H1 (cell line): ENCODE measurements around the gene MTR. TPM values are rescaled to one million over a fixed set of nuclear protein-coding genes. Genes with fewer than 3 reads are reported as not detected.

ENCODE experiments used
- CTCF ChIA-PET: fragments of 300-600 bp; sonication (Branson Sonifier 250); formaldehyde crosslinking; loops from one replicate; lab custom pipeline; 2021; ENCODE audit not compliant: partially characterized antibody; lab: Charles Lee
- POLR2A ChIA-PET: fragments of 300-600 bp; sonication (Branson Sonifier 250); formaldehyde crosslinking; loops from one replicate; lab custom pipeline; 2021; ENCODE audit warnings: inconsistent platforms; ENCODE audit not compliant: partially characterized antibody; lab: Charles Lee
- DNase-seq, 2 experiments: peaks; one replicate each; pipeline versions ENCODE4 v3.0.0 to v3.0.0-alpha.2; 2010 to 2022; ENCODE audit warnings: low spot score in 2 of 2, low read depth in 1 of 2, mixed read lengths in 1 of 2
- FAIRE-seq: peaks from 2 replicates; lab custom pipeline; 2011; peaks lifted over from hg19 to GRCh38; lab: Jason Lieb, UNC
- H2AFZ ChIP-seq: 2 replicates; pipeline ENCODE4 v1.8.1; 2012; ENCODE audit warnings: low read length, inconsistent platforms
- H2AK5ac ChIP-seq: 2 replicates; pipeline ENCODE4 v1.6.1; 2013; ENCODE audit warnings: low read depth, low read length
- H2BK120ac ChIP-seq: replicated peaks from 2 replicates; pipeline ENCODE3; 2013; ENCODE audit warnings: low read depth, low read length, inconsistent platforms
- H2BK12ac ChIP-seq: 2 replicates; pipeline ENCODE4 v1.6.1; 2013; ENCODE audit warnings: low read depth, low read length
- H2BK15ac ChIP-seq: 2 replicates; pipeline ENCODE4 v1.6.1; 2013; ENCODE audit warnings: low read length
- H2BK20ac ChIP-seq: 2 replicates; pipeline ENCODE4 v1.6.1; 2013; ENCODE audit warnings: low read length
- H2BK5ac ChIP-seq: 2 replicates; pipeline ENCODE4 v1.6.1; 2013; ENCODE audit warnings: low read depth, low read length
- H3K14ac ChIP-seq: 2 replicates; pipeline ENCODE4 v1.6.1; 2013; ENCODE audit warnings: inconsistent platforms; ENCODE audit not compliant: insufficient read length
- H3K18ac ChIP-seq: 2 replicates; pipeline ENCODE4 v1.6.1; 2013; ENCODE audit warnings: low read length; ENCODE audit errors: extremely low read depth
- H3K23ac ChIP-seq: 2 replicates; pipeline ENCODE4 v1.6.1; 2013; ENCODE audit warnings: inconsistent platforms; ENCODE audit not compliant: insufficient read length
- H3K23me2 ChIP-seq: 2 replicates; pipeline ENCODE4 v1.6.1; 2013; ENCODE audit warnings: low read depth, low read length
- H3K27ac ChIP-seq: 2 replicates; pipeline ENCODE4 v1.6.1; 2011; ENCODE audit warnings: low read depth, low read length, inconsistent platforms
- H3K27me3 ChIP-seq, 4 experiments: replicated peaks in 1 of 4; 1 replicate in 1 of 4; 2 replicates in 3 of 4; pipeline versions ENCODE4 v1.6.1 to v1.8.1; 2011 to 2013; ENCODE audit warnings: low read length in 3 of 4, mild to moderate bottlenecking in 3 of 4, inconsistent platforms in 2 of 4, mixed read lengths in 2 of 4, moderate library complexity in 1 of 4; ENCODE audit not compliant: control insufficient read depth in 3 of 4, insufficient read depth in 3 of 4; ENCODE audit errors: extremely low read depth in 1 of 4
- H3K36me3 ChIP-seq, 4 experiments: 2 replicates each; pipeline versions ENCODE4 v1.6.1 to v1.8.1; 2011 to 2013; ENCODE audit warnings: mild to moderate bottlenecking in 4 of 4, low read length in 3 of 4, moderate library complexity in 2 of 4, control low read depth in 1 of 4, inconsistent platforms in 1 of 4; ENCODE audit not compliant: insufficient read depth in 4 of 4, control insufficient read depth in 2 of 4
- H3K4ac ChIP-seq: replicated peaks from 2 replicates; pipeline ENCODE3; 2013; ENCODE audit warnings: low read length, low read depth, mixed read lengths, inconsistent platforms; ENCODE audit not compliant: insufficient read length
- H3K4me1 ChIP-seq, 4 experiments: replicated peaks in 1 of 4; 1 replicate in 1 of 4; 2 replicates in 3 of 4; pipeline versions ENCODE4 v1.6.1 to v1.8.1; 2011 to 2013; ENCODE audit warnings: low read length in 3 of 4, inconsistent platforms in 2 of 4, mixed read lengths in 1 of 4; ENCODE audit not compliant: insufficient read depth in 4 of 4, control insufficient read depth in 3 of 4
- H3K4me2 ChIP-seq, 2 experiments: 2 replicates each; pipeline versions ENCODE4 v1.6.1 to v1.8.1; 2011 to 2013; ENCODE audit warnings: low read depth in 2 of 2, low read length in 2 of 2, control low read depth in 1 of 2, inconsistent platforms in 1 of 2, mild to moderate bottlenecking in 1 of 2; ENCODE audit not compliant: insufficient read depth in 1 of 2
- H3K4me3 ChIP-seq, 4 experiments: fragments of 200-600, 300-600 bp in 1 of 4; sonication (generic), shearing (Covaris generic), sonication (Bioruptor Twin) in 1 of 4; 2 replicates each; pipeline versions ENCODE4 v1.5.1 to v1.8.1; 2011 to 2016; ENCODE audit warnings: low read length in 4 of 4, low read depth in 3 of 4, control low read depth in 2 of 4, inconsistent platforms in 2 of 4, mild to moderate bottlenecking in 2 of 4, mixed read lengths in 1 of 4, moderate library complexity in 1 of 4; ENCODE audit not compliant: insufficient read depth in 2 of 4; ENCODE audit errors: extremely low read depth in 1 of 4
- H3K56ac ChIP-seq: replicated peaks from 2 replicates; pipeline ENCODE3; 2013; ENCODE audit warnings: low read depth, mild to moderate bottlenecking, mixed read lengths, low read length, inconsistent platforms; ENCODE audit not compliant: insufficient read length
- H3K79me1 ChIP-seq: 2 replicates; pipeline ENCODE4 v1.6.1; 2013; ENCODE audit warnings: low read depth, low read length, control low read depth
- H3K79me2 ChIP-seq, 2 experiments: 2 replicates each; pipeline versions ENCODE4 v1.6.1 to v1.8.1; 2012 to 2013; ENCODE audit warnings: low read length in 2 of 2, mild to moderate bottlenecking in 2 of 2, inconsistent platforms in 1 of 2; ENCODE audit not compliant: insufficient read depth in 2 of 2, control insufficient read depth in 1 of 2
- H3K9ac ChIP-seq, 4 experiments: replicated peaks in 1 of 4; 1 replicate in 1 of 4; 2 replicates in 3 of 4; pipeline versions ENCODE4 v1.6.1 to v1.8.1; 2011 to 2013; ENCODE audit warnings: low read depth in 3 of 4, low read length in 3 of 4, control low read depth in 2 of 4, mild to moderate bottlenecking in 2 of 4, moderate library complexity in 2 of 4, inconsistent platforms in 1 of 4; ENCODE audit errors: extremely low read depth in 1 of 4
- H3K9me3 ChIP-seq, 2 experiments: 2 replicates each; pipeline versions ENCODE4 v1.6.1 to v1.8.1; 2012 to 2013; ENCODE audit warnings: mild to moderate bottlenecking in 2 of 2, moderate library complexity in 2 of 2, control low read depth in 1 of 2, inconsistent platforms in 1 of 2, low read depth in 1 of 2, low read length in 1 of 2, mixed read lengths in 1 of 2; ENCODE audit not compliant: insufficient read depth in 2 of 2
- H4K20me1 ChIP-seq, 2 experiments: replicated peaks in 1 of 2; 2 replicates each; pipeline versions ENCODE3 to v1.8.1; 2011 to 2013; ENCODE audit warnings: inconsistent platforms in 2 of 2, low read length in 2 of 2, mild to moderate bottlenecking in 1 of 2; ENCODE audit not compliant: insufficient read depth in 2 of 2, control insufficient read depth in 1 of 2
- H4K5ac ChIP-seq: 2 replicates; pipeline ENCODE4 v1.6.1; 2013; ENCODE audit warnings: low read length, low read depth, mixed read lengths, inconsistent platforms; ENCODE audit not compliant: insufficient read length
- H4K8ac ChIP-seq: 2 replicates; pipeline ENCODE4 v1.8.0; 2013; ENCODE audit warnings: mild to moderate bottlenecking, moderate library complexity, low read length, inconsistent platforms; ENCODE audit not compliant: insufficient read depth; ENCODE audit errors: extremely low read depth
- H4K91ac ChIP-seq: replicated peaks from 2 replicates; pipeline ENCODE3; 2013; ENCODE audit warnings: low read length, mixed read lengths, inconsistent platforms; ENCODE audit not compliant: insufficient read length
- CEBPB ChIP-seq: IDR thresholded peaks from 2 replicates; pipeline ENCODE4 v1.6.1; 2012; ENCODE audit warnings: low read depth, low read length
- HDAC2 ChIP-seq, 2 experiments: fragments of 300-600 bp in 1 of 2; sonication (generic) in 1 of 2; IDR thresholded peaks; 2 replicates each; pipeline ENCODE4 v1.6.1; 2011 to 2012; ENCODE audit warnings: low read depth in 2 of 2, low read length in 2 of 2, mild to moderate bottlenecking in 2 of 2, moderate library complexity in 2 of 2, borderline replicate concordance in 1 of 2, inconsistent platforms in 1 of 2
- NRF1 ChIP-seq: IDR thresholded peaks from 2 replicates; pipeline ENCODE4 v1.6.1; 2011; ENCODE audit warnings: mild to moderate bottlenecking, low read depth, low read length, improper control_type of control experiment
- WGBS, 2 experiments: shearing (Covaris generic) in 1 of 2; methylation state at CpG; one replicate each; pipeline versions ENCODE4 v1.1.6 to v1.1.7; 2013 to 2015; ENCODE audit warnings: low lambda C conversion rate in 2 of 2, mixed read lengths in 2 of 2, inconsistent platforms in 1 of 2, low coverage in 1 of 2, missing lambda C conversion rate in 1 of 2; ENCODE audit not compliant: insufficient replicate concordance in 2 of 2, insufficient coverage in 1 of 2, insufficient read length in 1 of 2; ENCODE audit errors: extremely low coverage in 1 of 2, missing lambda C conversion rate in 1 of 2; 5-methylcytosine and 5-hydroxymethylcytosine counted together
- polyA plus RNA-seq, 7 experiments: library from polyadenylated mRNA; depleted of rRNA in 3 of 7; stranded (reverse) in 5 of 7; unstranded in 2 of 7; fragments of >200 nt in 5 of 7; fragments of 200-250 nt in 2 of 7; gene quantifications; 1 replicate in 5 of 7; 2 replicates in 1 of 7; 4 replicates in 1 of 7; pipeline versions ENCODE4 v1.2.1 to v1.2.3, GENCODE V29; 2011 to 2013; ENCODE audit warnings: missing spikeins in 2 of 7, mixed read lengths in 2 of 7
- total RNA-seq: library from RNA; stranded (reverse); fragmentation: NEBNext Ultra II Directional; extraction: Animal tissue kit (Norgen Biotek cat#: 25700); gene quantifications from 2 replicates; pipeline ENCODE4 v1.2.1, GENCODE V29; 2021

Gene MTR
- total and polyA plus RNA-seq, 2 of the 8 experiments (the other 6 are each of a cell fraction or from before 2014, with no cell fraction given), result 4.8 to 27.4 TPM

- Histone ChIP-seq H2BK12ac (no peak overlapping the region), H3K27me3 (no peaks in the 10 kb centered on the region), H3K23ac (no peak overlapping the region), H2BK120ac (no peak overlapping the region), H3K4me2 (no peak overlapping the region), H4K8ac (no peak overlapping the region), H4K5ac (no peak overlapping the region), H2BK5ac (no peak overlapping the region), H3K9ac (no peak overlapping the region), H3K4ac (no peak overlapping the region), H4K91ac (no peak overlapping the region), H3K23me2 (no peaks in the 10 kb centered on the region), H3K4me3 (no peak overlapping the region), H2BK20ac (no peak overlapping the region), H3K79me2 (no peaks in the 10 kb centered on the region; a peak in 1 of 4 replicates), H2AFZ (no peak overlapping the region), H3K56ac (no peak overlapping the region), H2BK15ac (no peak overlapping the region), H3K36me3 (no peaks in the 10 kb centered on the region), H3K18ac (no peak overlapping the region), H4K20me1 (no peaks in the 10 kb centered on the region), H3K14ac (no peak overlapping the region), H3K27ac (no peak overlapping the region), H3K4me1 (peaks cover 0 to 12% (median 4%) of the 10 kb centered on the region in 4 experiments; a peak in 5 of 7 replicates), H3K79me1 (no peaks in the 10 kb centered on the region), H3K9me3 (no peaks in the 10 kb centered on the region), H2AK5ac (no peak overlapping the region)
- no peak for DNase-seq
- TF ChIP-seq HDAC2 (IDR thresholded peaks at IDR 0.05; ENCODE audit: borderline replicate concordance in 1 of 2, low read depth in 2 of 2, low read length in 2 of 2) (no peak), NRF1 (no peak), CEBPB (no peak)
- FAIRE-seq, result no peak
- POLR2A ChIA-PET, result no interaction called here
- CTCF ChIA-PET, result no interaction called here
- WGBS, 2 experiments, result 84% methylated on average over 6 of the region's 6 CpGs; no CpG with 5 or more reads in 1 of the 2 experiments
Measured at GRCh38 chr1:236948996-236949395, 153.9 kb downstream of the MTR start.
